SJCRH30 (cell line): ENCODE results near the gene SOCS7. TPM values are rescaled to one million over a fixed set of nuclear protein-coding genes. Genes with fewer than 3 reads are reported as not detected.
A peak's percentile ranks its signal among the peaks of the same experiment; 100 is the strongest.

Experiments
- DNase-seq, 2 experiments: peaks; one replicate each; pipeline ENCODE4 v3.0.0-alpha.2; 2015 to 2020
- H3K27ac ChIP-seq: fragments of 250-450 bp; sonication (Bioruptor Pico); 2 replicates; pipeline ENCODE4 v1.5.1; 2020; ENCODE audit warnings: mild to moderate bottlenecking, moderate library complexity
- H3K27me3 ChIP-seq: fragments of 250-450 bp; sonication (Bioruptor Pico); 2 replicates; pipeline ENCODE4 v1.5.1; 2020; ENCODE audit warnings: mild to moderate bottlenecking, moderate library complexity
- H3K36me3 ChIP-seq: fragments of 250-450 bp; sonication (Bioruptor Pico); 2 replicates; pipeline ENCODE4 v1.5.1; 2020; ENCODE audit warnings: mild to moderate bottlenecking, moderate library complexity
- H3K4me1 ChIP-seq: fragments of 250-450 bp; sonication (Bioruptor Pico); 2 replicates; pipeline ENCODE4 v1.5.1; 2020; ENCODE audit warnings: mild to moderate bottlenecking, moderate library complexity
- H3K4me3 ChIP-seq: fragments of 250-450 bp; sonication (Bioruptor Pico); 2 replicates; pipeline ENCODE4 v1.5.1; 2020; ENCODE audit warnings: mild to moderate bottlenecking, moderate library complexity
- H3K9me3 ChIP-seq: fragments of 250-450 bp; sonication (Bioruptor Pico); replicated peaks from 2 replicates; pipeline ENCODE4 v1.5.1; 2020; ENCODE audit warnings: mild to moderate bottlenecking, moderate library complexity
- total RNA-seq: library from RNA; depleted of rRNA; stranded (reverse); fragments of >200 nt; shearing (Covaris generic); gene quantifications from 2 replicates; pipeline ENCODE4 v1.2.3, GENCODE V29; 2014

The SOCS7 gene
- total RNA-seq, 1 experiment from 2014 or later, result 21.0 TPM

DNA sequence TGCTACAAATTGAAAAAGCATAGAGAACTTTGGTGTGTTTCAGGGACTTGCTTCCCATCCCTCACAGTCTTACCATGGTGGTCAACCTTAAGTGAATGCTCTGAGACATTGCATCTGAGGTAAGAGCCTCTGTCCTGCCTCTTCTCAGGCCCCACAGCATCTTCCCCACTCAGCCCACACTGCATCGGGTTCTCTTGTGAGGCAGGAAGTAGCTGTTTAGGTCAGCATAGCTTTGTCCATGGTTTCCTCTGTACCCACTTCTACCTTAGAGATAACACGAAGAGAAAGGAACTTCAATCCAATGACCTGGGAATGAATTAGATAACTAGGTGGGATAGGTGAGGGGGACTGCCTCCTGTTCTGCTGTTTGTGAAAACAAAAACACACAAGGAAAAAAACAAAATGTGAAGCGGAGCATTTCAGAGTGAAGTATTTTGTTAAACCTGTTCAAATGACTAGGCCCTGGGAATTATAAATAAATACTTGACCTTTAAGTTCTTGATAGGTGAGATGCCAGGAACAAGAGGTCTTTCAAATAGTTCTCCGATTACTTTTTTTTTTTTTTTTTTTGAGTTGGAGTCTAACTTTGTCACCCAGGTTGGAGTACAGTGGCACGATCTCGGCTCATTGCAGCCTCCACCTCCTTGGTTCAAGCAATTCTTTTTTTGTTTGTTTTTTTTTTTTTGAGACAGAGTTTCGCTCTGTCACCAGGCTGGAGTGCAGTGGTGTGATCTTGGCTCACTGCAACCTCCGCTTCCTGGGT lies 17.7 kb downstream of the SOCS7 start:
- no peaks in the 10 kb centered on the region for H3K4me1 ChIP-seq
- peaks cover 27% of the 10 kb centered on the region for H3K36me3 ChIP-seq
- H3K27me3 ChIP-seq, result no peaks in the 10 kb centered on the region
- no peak for DNase-seq
- H3K27ac ChIP-seq, result no peak overlapping the region
- H3K9me3 ChIP-seq, result no peaks in the 10 kb centered on the region
- H3K4me3 ChIP-seq, result no peak overlapping the region

DNA sequence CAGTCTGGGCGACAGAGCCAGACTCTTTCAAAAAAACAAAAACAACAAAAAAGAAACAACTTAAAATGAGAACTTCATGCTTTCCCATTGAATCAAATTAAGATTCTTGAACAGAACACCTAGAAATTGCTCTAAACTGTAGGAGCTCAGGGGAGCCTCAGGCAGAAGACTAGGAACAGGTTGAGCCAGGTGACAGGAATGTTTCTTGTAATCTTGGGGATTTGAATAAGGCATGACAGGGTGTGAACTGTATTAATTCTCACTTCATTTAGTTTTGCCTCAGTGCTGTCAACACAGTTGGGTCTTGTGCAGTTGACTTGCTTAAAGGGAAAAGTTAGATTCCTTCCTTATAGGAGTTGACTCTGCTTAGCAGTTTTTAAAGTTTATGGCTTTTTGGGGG lies 27.8 kb downstream of the SOCS7 start:
- H3K36me3 ChIP-seq, result peaks cover 15% of the 10 kb centered on the region
- H3K27me3 ChIP-seq, result no peaks in the 10 kb centered on the region
- H3K4me1 ChIP-seq, result no peaks in the 10 kb centered on the region
- no peaks in the 10 kb centered on the region for H3K9me3 ChIP-seq
- DNase-seq, result no peak
- H3K27ac ChIP-seq, result no peak overlapping the region
- H3K4me3 ChIP-seq, result no peak overlapping the region

GRCh38 chr17:38395090-38395489 lies 43.4 kb downstream of the SOCS7 start:
- Histone ChIP-seq H3K4me3 (no peak overlapping the region), H3K9me3 (no peaks in the 10 kb centered on the region), H3K27ac (no peak overlapping the region), H3K4me1 (no peaks in the 10 kb centered on the region), H3K27me3 (no peaks in the 10 kb centered on the region), H3K36me3 (peaks cover 11% of the 10 kb centered on the region)
- no peak for DNase-seq

DNA sequence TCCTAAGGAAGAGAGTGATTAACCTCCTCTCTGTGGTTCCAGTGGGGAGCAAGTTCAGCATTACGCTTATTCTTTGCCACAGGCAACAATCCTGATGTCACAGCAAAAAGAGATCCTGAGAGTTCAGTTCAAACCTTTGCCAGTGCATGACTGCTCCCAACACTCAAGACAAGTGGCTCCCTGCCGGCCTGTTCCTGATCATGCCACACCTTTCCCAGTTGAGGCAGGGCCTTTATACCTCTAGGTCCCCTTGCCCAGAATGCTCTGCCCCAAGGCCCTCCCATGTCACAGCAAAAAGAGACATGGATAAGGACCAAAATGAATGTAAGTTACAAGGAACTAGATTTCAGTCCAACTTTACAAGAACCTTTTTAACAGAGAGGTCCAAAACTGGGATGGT lies 45.6 kb downstream of the SOCS7 start:
- Histone ChIP-seq H3K4me3 (no peak overlapping the region), H3K4me1 (no peaks in the 10 kb centered on the region), H3K27me3 (no peaks in the 10 kb centered on the region), H3K9me3 (no peaks in the 10 kb centered on the region), H3K27ac (no peak overlapping the region), H3K36me3 (peaks cover 11% of the 10 kb centered on the region)
- DNase-seq, result no peak

GRCh38 chr17:38400286-38400685 lies 48.6 kb downstream of the SOCS7 start:
- Histone ChIP-seq H3K9me3 (no peaks in the 10 kb centered on the region), H3K36me3 (peaks cover 11% of the 10 kb centered on the region), H3K27me3 (no peaks in the 10 kb centered on the region), H3K4me1 (peaks cover 6% of the 10 kb centered on the region; the same call in 1 of the 2 replicates), H3K27ac (no peak overlapping the region), H3K4me3 (no peak overlapping the region)
- DNase-seq, result no peak

GRCh38 chr17:38401459-38401858 lies 49.8 kb downstream of the SOCS7 start:
- no peak for DNase-seq
- Histone ChIP-seq H3K4me1 (peaks cover 6% of the 10 kb centered on the region; the same call in 1 of the 2 replicates), H3K4me3 (no peak overlapping the region), H3K27me3 (no peaks in the 10 kb centered on the region), H3K27ac (no peak overlapping the region), H3K9me3 (no peaks in the 10 kb centered on the region), H3K36me3 (peaks cover 5% of the 10 kb centered on the region)

GRCh38 chr17:38402897-38403296 lies 51.3 kb downstream of the SOCS7 start:
- H3K27ac ChIP-seq, result no peak overlapping the region
- no peak for DNase-seq
- H3K27me3 ChIP-seq, result no peaks in the 10 kb centered on the region
- peaks cover 3% of the 10 kb centered on the region for H3K36me3 ChIP-seq
- H3K4me1 ChIP-seq, result peaks cover 6% of the 10 kb centered on the region; the same call in 1 of the 2 replicates
- H3K4me3 ChIP-seq, result no peak overlapping the region
- no peaks in the 10 kb centered on the region for H3K9me3 ChIP-seq

GRCh38 chr17:38403491-38403890 lies 51.8 kb downstream of the SOCS7 start:
- Histone ChIP-seq H3K27ac (no peak overlapping the region), H3K36me3 (peaks cover 3% of the 10 kb centered on the region)
- peak; percentile 67 to 80 for DNase-seq

DNA sequence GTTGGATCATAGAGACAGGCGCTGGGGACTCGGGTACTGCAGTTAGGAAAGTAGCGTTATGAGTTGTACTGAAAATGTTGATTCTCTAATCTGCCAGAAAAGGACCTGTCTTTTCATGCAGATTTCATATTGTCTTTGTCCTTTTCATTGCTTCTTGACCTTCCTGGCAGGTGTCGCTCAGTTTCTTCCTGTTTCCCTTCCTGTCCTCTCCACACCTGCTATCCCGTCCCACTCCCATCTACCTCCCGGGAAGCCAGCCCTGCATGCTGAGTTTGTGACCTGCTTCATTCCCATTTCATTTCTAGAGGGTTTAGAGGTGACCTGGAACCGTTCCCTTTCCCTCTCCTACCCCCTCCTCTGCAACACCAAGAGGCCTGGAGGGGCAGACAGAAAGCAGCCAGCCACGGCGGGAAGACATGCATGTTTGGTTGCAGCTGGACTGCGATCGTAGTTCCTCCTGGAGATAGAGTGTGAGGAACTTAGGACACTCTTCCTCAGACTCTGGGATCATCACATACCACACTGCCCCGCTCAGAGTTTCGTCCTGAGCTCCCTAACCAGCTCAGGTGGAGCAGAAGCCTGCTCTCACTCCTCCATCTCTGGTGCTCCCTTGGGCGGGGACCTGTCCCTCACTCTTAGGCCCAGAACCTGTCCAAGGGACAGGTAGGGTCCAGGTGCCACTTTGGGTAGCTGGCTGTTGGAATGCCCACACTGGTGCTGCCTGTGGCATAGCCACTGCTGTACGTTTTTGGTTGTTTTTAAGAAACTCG lies 52.7 kb downstream of the SOCS7 start:
- H3K27ac ChIP-seq, result no peak overlapping the region
- DNase-seq, result no peak

More at GRCh38 chr17:38403491-38403890, 51.8 kb downstream of the SOCS7 start:
- Histone ChIP-seq H3K4me1 (peaks cover 6% of the 10 kb centered on the region; the same call in 1 of the 2 replicates), H3K9me3 (no peaks in the 10 kb centered on the region), H3K27me3 (no peaks in the 10 kb centered on the region), H3K4me3 (no peak overlapping the region)

DNA sequence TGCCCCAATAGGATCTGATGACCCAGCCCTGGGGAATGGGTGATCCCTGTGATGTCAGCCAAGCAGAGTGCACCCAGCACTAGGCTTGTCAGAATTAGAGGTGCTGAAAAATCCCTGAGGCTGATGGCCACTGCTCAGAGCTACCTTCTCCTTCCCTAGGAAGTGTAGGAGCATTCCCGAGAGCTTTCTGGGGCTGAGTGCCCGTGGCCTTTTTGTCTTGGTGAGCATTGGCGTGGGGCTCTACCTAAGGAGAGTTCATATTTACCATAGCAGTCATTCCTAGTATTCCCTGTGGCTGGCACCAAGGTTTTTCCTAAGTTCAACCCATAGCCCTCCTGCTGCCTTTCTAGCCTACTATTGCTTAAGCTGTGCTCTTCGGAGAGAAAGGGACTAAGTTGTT lies 54.0 kb downstream of the SOCS7 start:
- no peak overlapping the region for H3K4me3 ChIP-seq
- peaks cover 3% of the 10 kb centered on the region; the same call in 1 of the 2 replicates for H3K36me3 ChIP-seq
- no peaks in the 10 kb centered on the region for H3K9me3 ChIP-seq
- H3K4me1 ChIP-seq, result peaks cover 6% of the 10 kb centered on the region; the same call in 1 of the 2 replicates
- H3K27ac ChIP-seq, result no peak overlapping the region
- no peaks in the 10 kb centered on the region for H3K27me3 ChIP-seq
- DNase-seq, result no peak

More for the DNA sequence above, 52.7 kb downstream of the SOCS7 start:
- H3K36me3 ChIP-seq, result peaks cover 3% of the 10 kb centered on the region; the same call in 1 of the 2 replicates
- H3K4me3 ChIP-seq, result no peak overlapping the region
- H3K9me3 ChIP-seq, result no peaks in the 10 kb centered on the region
- H3K4me1 ChIP-seq, result peaks cover 6% of the 10 kb centered on the region; the same call in 1 of the 2 replicates
- no peaks in the 10 kb centered on the region for H3K27me3 ChIP-seq

DNA sequence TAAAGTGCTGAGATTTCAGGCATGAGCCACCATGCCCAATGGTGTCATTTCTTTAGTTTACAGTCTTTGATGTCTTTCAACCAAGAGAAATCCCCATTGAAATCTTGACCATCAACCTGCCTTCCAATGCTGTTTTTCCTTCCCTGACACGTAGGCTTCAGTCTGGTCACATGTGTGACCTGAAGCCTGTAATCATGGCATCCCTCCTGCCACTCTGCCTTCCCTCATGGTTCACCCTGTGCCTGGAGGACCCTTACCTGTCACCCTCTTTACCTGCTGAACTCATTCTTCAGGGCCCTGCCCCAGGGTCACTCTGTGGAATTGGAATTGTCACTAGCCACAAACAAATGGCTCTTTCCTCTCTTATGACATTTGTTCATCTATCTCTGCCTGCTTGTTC lies 58.6 kb downstream of the SOCS7 start:
- Histone ChIP-seq H3K36me3 (no peaks in the 10 kb centered on the region), H3K4me3 (no peak overlapping the region), H3K27me3 (no peaks in the 10 kb centered on the region), H3K27ac (no peak overlapping the region), H3K9me3 (no peaks in the 10 kb centered on the region), H3K4me1 (0 out of 2 replicates have a peak, but pooled peaks cover 2% of the 10 kb centered on the region)
- no peak for DNase-seq

DNA sequence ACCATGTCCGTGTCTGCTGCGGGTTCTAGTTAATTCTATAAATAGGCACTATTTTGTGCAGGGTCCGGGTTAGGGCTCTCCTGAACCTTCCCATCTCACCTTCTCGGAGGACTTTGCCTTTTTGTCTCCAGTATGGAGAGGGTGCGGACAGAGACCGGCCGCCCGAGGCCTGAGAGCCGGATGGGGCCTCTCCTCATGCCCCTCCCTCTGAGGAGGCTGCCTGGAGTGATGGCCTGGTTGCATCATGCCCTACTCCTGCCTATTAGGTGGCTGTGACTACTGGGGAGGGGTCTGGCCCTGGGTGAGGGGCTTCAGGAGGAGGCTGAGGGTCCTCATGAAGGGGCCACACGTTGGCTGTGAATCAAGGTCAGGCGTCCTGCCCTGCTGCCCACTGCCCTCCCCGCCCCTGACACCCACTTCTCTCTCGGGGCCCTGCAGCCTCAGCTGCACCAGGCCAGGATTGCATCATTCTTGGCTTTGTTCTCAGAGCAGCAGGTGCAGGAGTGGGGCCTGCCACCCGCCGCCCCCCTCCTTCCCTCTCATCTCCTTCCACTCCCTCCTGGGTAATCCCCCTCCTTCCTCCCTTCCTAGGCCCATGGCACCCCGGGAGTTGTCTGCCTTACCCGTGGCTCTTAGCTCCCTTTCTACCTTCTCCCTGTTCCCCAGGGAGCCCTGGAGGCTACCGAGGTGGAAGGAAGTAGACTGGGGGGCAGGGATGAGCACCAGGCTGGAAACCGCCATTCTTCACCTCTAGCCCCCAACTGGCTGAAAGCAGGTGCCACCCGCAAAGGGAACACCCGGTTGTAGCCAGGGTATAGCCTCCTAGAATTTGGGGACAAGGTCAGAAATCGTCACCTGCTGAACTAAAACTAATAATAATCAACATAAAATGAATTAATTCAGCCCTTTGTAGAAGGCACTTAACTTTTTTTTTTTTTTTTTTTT lies 63.9 kb downstream of the SOCS7 start:
- Histone ChIP-seq H3K4me3 (peak overlapping the region; percentile 56), H3K27ac (peak overlapping the region; percentile 60), H3K36me3 (no peaks in the 10 kb centered on the region), H3K4me1 (peaks cover 14% of the 10 kb centered on the region), H3K27me3 (peaks cover 13% of the 10 kb centered on the region), H3K9me3 (no peaks in the 10 kb centered on the region)
- peak; percentile 72 to 84 for DNase-seq

DNA sequence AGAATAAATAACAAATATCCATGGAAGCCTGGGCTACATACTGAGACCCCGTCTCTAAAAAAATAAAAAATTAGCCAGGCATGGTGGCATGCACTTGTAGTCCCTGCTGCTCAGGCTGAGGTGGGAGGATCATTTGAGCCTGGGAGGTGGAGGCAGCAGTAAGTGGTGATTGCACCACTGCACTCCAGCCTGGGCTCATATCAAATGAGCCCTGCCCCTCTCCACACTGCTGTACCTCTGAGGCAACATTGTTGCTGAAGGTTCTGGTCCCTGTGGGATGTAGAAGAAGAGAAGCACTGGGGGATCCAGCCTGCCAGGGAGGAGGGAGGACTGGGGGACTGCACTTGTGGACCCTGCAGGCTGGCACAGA lies 65.2 kb downstream of the SOCS7 start:
- H3K4me1 ChIP-seq, result peaks cover 18% of the 10 kb centered on the region
- H3K36me3 ChIP-seq, result no peaks in the 10 kb centered on the region
- H3K27ac ChIP-seq, result no peak overlapping the region
- H3K27me3 ChIP-seq, result peaks cover 13% of the 10 kb centered on the region
- DNase-seq, result no peak
- H3K9me3 ChIP-seq, result no peaks in the 10 kb centered on the region
- H3K4me3 ChIP-seq, result no peak overlapping the region

GRCh38 chr17:38417210-38417951 lies 65.7 kb downstream of the SOCS7 start:
- Histone ChIP-seq H3K4me1 (peaks cover 24% of the 10 kb centered on the region), H3K9me3 (no peaks in the 10 kb centered on the region), H3K27me3 (peaks cover 13% of the 10 kb centered on the region), H3K27ac (no peak overlapping the region), H3K4me3 (no peak overlapping the region), H3K36me3 (no peaks in the 10 kb centered on the region)
- DNase-seq, result no peak
